H7 (cell line): ENCODE data around the gene FRY. TPM values are rescaled to one million over a fixed set of nuclear protein-coding genes. Genes with fewer than 3 reads are reported as not detected.

Experiments used
- DNase-seq: peaks from one replicate; pipeline ENCODE4 v3.0.0; 2012
- H3K27me3 ChIP-seq: 2 replicates; pipeline ENCODE4 v1.6.0; 2011; ENCODE audit warnings: mild to moderate bottlenecking, low read length; ENCODE audit not compliant: control insufficient read depth, insufficient read depth
- H3K36me3 ChIP-seq: replicated peaks from 2 replicates; pipeline ENCODE4 v1.5.1; 2011; ENCODE audit warnings: low read length; ENCODE audit not compliant: control insufficient read depth, insufficient read depth
- H3K4me3 ChIP-seq: 2 replicates; pipeline ENCODE4 v1.5.1; 2011; ENCODE audit warnings: low read depth, mild to moderate bottlenecking, control low read depth, low read length, moderate library complexity; ENCODE audit not compliant: insufficient read depth
- total RNA-seq: library from RNA; depleted of rRNA; stranded (reverse); fragments of >200 nt; shearing (Covaris generic); gene quantifications from 2 replicates; pipeline ENCODE4 v1.2.3, GENCODE V29; 2014

Gene FRY
- total RNA-seq, 1 experiment from 2014 or later, result 0.35 TPM

- DNase-seq, result no peak
- H3K4me3 ChIP-seq, result no peak overlapping the region
- no peaks in the 10 kb centered on the region for H3K27me3 ChIP-seq
- H3K36me3 ChIP-seq, result no peaks in the 10 kb centered on the region; the same call in 1 of the 2 replicates
These were observed 309.3 kb downstream of the FRY start for GRCh38 chr13:32340914-32341313.

DNA sequence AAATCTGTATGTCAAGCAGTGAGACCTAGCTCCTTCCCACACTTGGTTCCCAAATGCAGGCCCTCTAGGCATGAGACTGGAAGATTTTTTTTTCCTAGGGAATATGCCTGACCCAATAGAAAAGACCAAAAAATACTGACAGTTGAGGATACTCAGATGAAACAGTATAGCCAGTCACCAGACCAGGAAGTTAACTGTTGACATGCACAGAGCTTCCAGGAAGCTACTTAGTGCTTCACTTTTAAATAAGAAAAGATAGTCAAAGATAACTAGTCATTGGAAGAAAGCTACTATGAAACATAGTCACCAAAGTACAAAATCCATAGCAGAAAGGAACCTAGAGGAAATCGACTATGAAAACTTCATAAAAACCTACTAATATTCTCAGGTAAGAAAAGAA lies 316.1 kb downstream of the FRY start:
- Histone ChIP-seq H3K27me3 (no peaks in the 10 kb centered on the region), H3K4me3 (no peak overlapping the region), H3K36me3 (peaks cover 1% of the 10 kb centered on the region; the same call in 1 of the 2 replicates)
- no peak for DNase-seq
